Keratinocyte (primary cell): Measurements from ENCODE around the gene KRT7.

Source experiments
- CTCF ChIP-seq, 3 experiments: IDR thresholded peaks in 1 of 3; conservative IDR thresholded peaks in 1 of 3; optimal IDR thresholded peaks in 1 of 3; 2 replicates in 2 of 3; 3 replicates in 1 of 3; pipeline versions ENCODE3 to v1.5.1; 2011; ENCODE audit warnings: low read length in 3 of 3, mild to moderate bottlenecking in 3 of 3, moderate library complexity in 2 of 3, control low read depth in 1 of 3, inconsistent platforms in 1 of 3; ENCODE audit not compliant: insufficient read depth in 2 of 3; ENCODE audit errors: extremely low read depth in 1 of 3
- EZH2 ChIP-seq: IDR thresholded peaks from one replicate; pipeline ENCODE4 v1.6.1; 2012; ENCODE audit warnings: inconsistent platforms, mild to moderate bottlenecking, low read length, moderate library complexity

GRCh38 chr12:52271158-52271557, 38.1 kb downstream of the KRT7 start:
- TF ChIP-seq CTCF (optimal IDR thresholded peaks at IDR 0.05 in 1 of 3, IDR thresholded peaks at IDR 0.05 in 1 of 3, conservative IDR thresholded peaks at IDR 0.05 in 1 of 3; ENCODE audit: extremely low read depth in 1 of 3, insufficient read depth in 2 of 3, low read length in 3 of 3) (no peak), EZH2 (no peak)
